Measurements from ENCODE around the gene SEPSECS.

The SEPSECS gene

DNA sequence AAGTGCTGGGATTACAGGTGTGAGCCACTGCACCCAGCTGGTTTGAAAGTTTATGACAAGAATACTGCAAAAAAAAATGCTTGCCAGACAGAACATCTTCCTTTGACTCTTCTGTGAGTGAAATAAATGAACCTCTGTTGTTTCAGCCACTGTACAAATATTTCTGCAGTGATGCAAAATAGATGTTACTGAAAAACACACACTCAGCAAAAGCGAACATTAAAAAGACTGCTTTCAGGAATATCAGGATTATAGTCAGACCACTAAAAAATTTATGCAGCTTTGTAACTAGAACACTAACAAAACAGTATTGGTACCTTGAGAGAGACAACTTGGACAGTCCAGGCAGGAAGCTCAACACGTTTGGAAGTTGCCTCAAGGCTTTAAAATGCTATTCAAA is 16.9 kb upstream of the SEPSECS start:
- H3K4me3 ChIP-seq (ENCODE audit: insufficient read depth, low read length, poor library complexity, severe bottlenecking), result no peak overlapping the region
- no peak overlapping the region for H2AFZ ChIP-seq (ENCODE audit: low read depth, low read length, severe bottlenecking)
- no peaks in the 10 kb centered on the region for H4K20me1 ChIP-seq (ENCODE audit: low read depth, low read length)
- no peaks in the 10 kb centered on the region; the same call in 1 of the 2 replicates for H3K79me2 ChIP-seq (ENCODE audit: insufficient read depth, low read length)
- H3K9ac ChIP-seq (ENCODE audit: low read length), result no peak overlapping the region
- no peaks in the 10 kb centered on the region for H3K36me3 ChIP-seq (ENCODE audit: low read length)
- H3K9me2 ChIP-seq (replicated peaks; ENCODE audit: insufficient read depth, low read length), result no peaks in the 10 kb centered on the region
- no peaks in the 10 kb centered on the region for H3F3A ChIP-seq (ENCODE audit: insufficient read depth)
- H3K27ac ChIP-seq (ENCODE audit: low read depth, low read length), result no peak overlapping the region
- no peaks in the 10 kb centered on the region for H3K9me3 ChIP-seq (ENCODE audit: insufficient read depth, low read length)
- H3K4me2 ChIP-seq (ENCODE audit: low read depth, low read length, poor library complexity, severe bottlenecking), result no peak overlapping the region
- TF ChIP-seq EZH2phosphoT487 (conservative IDR thresholded peaks at IDR 0.05; ENCODE audit: low read length), result no peak
- TF ChIP-seq, protein P1, sequence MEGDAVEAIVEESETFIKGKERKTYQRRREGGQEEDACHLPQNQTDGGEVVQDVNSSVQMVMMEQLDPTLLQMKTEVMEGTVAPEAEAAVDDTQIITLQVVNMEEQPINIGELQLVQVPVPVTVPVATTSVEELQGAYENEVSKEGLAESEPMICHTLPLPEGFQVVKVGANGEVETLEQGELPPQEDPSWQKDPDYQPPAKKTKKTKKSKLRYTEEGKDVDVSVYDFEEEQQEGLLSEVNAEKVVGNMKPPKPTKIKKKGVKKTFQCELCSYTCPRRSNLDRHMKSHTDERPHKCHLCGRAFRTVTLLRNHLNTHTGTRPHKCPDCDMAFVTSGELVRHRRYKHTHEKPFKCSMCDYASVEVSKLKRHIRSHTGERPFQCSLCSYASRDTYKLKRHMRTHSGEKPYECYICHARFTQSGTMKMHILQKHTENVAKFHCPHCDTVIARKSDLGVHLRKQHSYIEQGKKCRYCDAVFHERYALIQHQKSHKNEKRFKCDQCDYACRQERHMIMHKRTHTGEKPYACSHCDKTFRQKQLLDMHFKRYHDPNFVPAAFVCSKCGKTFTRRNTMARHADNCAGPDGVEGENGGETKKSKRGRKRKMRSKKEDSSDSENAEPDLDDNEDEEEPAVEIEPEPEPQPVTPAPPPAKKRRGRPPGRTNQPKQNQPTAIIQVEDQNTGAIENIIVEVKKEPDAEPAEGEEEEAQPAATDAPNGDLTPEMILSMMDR (IDR thresholded peaks at IDR 0.05; ENCODE audit: insufficient read depth, low read length, poor library complexity, severe bottlenecking), result no peak
- H3K27me3 ChIP-seq (ENCODE audit: low read length), result no peaks in the 10 kb centered on the region

DNA sequence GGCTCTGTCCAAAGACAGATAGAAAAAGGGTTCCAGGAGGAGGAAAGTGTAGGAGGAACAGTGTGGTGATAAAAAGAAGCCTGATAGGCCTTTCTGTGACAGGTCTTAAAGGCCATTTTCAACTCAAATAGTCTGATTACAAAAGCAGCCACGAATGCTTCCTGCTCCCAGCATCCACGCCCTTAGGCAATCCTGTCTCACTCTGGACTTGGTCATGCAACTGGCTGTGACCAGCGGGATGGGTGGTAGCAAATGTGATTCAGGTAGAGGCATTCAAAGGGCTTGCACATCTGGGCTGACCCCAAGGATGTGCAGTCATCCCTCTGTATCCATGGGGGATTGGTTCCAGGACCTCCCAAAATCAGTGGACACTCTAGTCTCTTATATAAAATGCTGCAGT is 14.4 kb upstream of the SEPSECS start:
- Histone ChIP-seq H3K27me3 (ENCODE audit: low read length) (no peaks in the 10 kb centered on the region), H4K20me1 (ENCODE audit: low read depth, low read length) (no peaks in the 10 kb centered on the region), H3K9ac (ENCODE audit: low read length) (no peak overlapping the region), H2AFZ (ENCODE audit: low read depth, low read length, severe bottlenecking) (no peak overlapping the region), H3K9me2 (replicated peaks; ENCODE audit: insufficient read depth, low read length) (no peaks in the 10 kb centered on the region), H3K79me2 (ENCODE audit: insufficient read depth, low read length) (no peaks in the 10 kb centered on the region; the same call in 1 of the 2 replicates), H3K36me3 (ENCODE audit: low read length) (no peaks in the 10 kb centered on the region), H3K4me2 (ENCODE audit: low read depth, low read length, poor library complexity, severe bottlenecking) (no peak overlapping the region), H3K27ac (ENCODE audit: low read depth, low read length) (no peak overlapping the region), H3K9me3 (ENCODE audit: insufficient read depth, low read length) (no peaks in the 10 kb centered on the region), H3F3A (ENCODE audit: insufficient read depth) (no peaks in the 10 kb centered on the region), H3K4me3 (ENCODE audit: insufficient read depth, low read length, poor library complexity, severe bottlenecking) (no peak overlapping the region)
- TF ChIP-seq EZH2phosphoT487 (conservative IDR thresholded peaks at IDR 0.05; ENCODE audit: low read length), result no peak
- TF ChIP-seq, protein P1 (IDR thresholded peaks at IDR 0.05; ENCODE audit: insufficient read depth, low read length, poor library complexity, severe bottlenecking), result no peak

DNA sequence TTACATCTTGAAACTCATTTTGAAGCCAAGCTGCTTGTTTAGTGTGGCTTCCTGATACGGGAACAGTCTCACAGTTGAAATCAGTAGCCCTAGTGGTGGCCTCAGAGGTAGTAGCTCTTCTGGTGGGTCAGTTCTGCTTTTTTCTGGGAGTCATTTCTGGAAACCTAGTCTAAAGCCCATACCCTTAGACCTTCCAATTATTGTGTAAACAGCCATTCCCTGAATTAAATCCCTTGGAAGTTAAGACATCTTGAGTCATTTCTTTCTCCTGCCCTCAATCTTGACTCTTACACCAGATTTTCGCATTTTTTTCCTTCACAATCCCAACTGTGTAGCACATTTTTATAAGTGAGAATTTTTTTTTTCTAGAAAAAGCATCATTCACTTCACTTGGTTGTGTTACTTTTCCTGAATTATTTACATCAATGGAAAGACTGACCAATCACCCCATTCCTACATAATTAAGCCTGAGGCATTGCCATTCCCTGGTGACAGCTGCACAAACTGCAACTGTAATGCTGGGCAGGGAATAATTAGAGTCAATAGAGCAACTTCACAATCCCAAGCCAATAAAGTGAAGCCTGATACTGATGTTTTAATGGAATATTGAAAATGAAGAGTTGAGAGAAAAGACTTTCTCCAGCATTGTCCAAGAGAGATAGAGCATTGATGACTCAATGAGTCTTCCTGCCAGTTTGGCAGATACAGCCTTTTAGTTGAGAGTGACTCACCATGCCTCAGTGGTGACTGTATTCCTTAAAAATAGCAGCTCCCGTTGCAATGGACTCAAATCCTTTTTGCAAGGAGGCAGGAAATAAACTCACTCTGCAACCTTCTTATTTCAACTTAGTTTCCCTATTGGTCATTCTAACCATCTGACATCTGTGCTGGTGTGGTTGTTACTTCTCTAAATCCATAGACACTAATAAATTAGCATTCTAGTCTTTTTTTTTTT is 13.0 kb upstream of the SEPSECS start:
- no peak overlapping the region for H3K9ac ChIP-seq (ENCODE audit: low read length)
- no peaks in the 10 kb centered on the region; the same call in 1 of the 2 replicates for H3K79me2 ChIP-seq (ENCODE audit: insufficient read depth, low read length)
- H2AFZ ChIP-seq (ENCODE audit: low read depth, low read length, severe bottlenecking), result no peak overlapping the region
- no peaks in the 10 kb centered on the region for H3F3A ChIP-seq (ENCODE audit: insufficient read depth)
- H3K27me3 ChIP-seq (ENCODE audit: low read length), result no peaks in the 10 kb centered on the region
- H3K27ac ChIP-seq (ENCODE audit: low read depth, low read length), result no peak overlapping the region
- no peak for TF ChIP-seq EZH2phosphoT487 (conservative IDR thresholded peaks at IDR 0.05; ENCODE audit: low read length)
- TF ChIP-seq, protein P1 (IDR thresholded peaks at IDR 0.05; ENCODE audit: insufficient read depth, low read length, poor library complexity, severe bottlenecking), result no peak
- no peaks in the 10 kb centered on the region for H4K20me1 ChIP-seq (ENCODE audit: low read depth, low read length)
- no peaks in the 10 kb centered on the region for H3K9me3 ChIP-seq (ENCODE audit: insufficient read depth, low read length)
- H3K4me3 ChIP-seq (ENCODE audit: insufficient read depth, low read length, poor library complexity, severe bottlenecking), result no peak overlapping the region
- no peak overlapping the region for H3K4me2 ChIP-seq (ENCODE audit: low read depth, low read length, poor library complexity, severe bottlenecking)
- no peaks in the 10 kb centered on the region for H3K36me3 ChIP-seq (ENCODE audit: low read length)
- H3K9me2 ChIP-seq (replicated peaks; ENCODE audit: insufficient read depth, low read length), result no peaks in the 10 kb centered on the region
